ENCODE data around the gene BIRC7. TPM values are rescaled to one million over a fixed set of nuclear protein-coding genes. Genes with fewer than 3 reads are reported as not detected.

BIRC7 gene
- total RNA-seq, 1 experiment from 2014 or later, result 0.96 TPM

DNA sequence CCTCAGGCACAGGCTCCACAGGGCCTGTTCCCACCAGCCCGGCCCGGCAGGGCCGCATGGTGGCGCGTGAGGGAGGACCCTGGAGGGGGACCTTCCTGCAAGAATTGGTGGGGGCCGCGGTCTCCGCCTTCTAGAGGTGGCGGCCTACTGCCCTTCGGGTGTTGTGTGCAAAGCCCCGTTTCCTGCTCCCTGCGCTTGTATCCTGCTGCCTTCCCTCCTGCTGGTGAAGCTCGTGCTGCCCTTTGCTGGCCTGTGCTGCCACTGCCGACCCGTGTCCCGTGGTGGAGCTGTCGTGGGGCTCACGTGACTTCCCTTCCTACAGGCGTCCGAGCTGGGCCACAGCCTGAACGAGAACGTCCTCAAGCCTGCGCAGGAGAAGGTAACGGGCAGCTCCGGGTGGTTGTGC is 48.8 kb downstream of the BIRC7 start:
- ATAC-seq, result no peak
- H3K4me3 ChIP-seq (replicated peaks in 1 of 2; ENCODE audit: low read depth in 1 of 2, low read length in 2 of 2), result no peak overlapping the region
- BruUV-seq (replicated peaks), result no TSS peak
- H3K9ac ChIP-seq (ENCODE audit: low read length), result no peak overlapping the region
- H3K4me2 ChIP-seq (ENCODE audit: low read length), result no peak overlapping the region
- no peaks in the 10 kb centered on the region for H3K9me3 ChIP-seq (ENCODE audit: control insufficient read depth in 1 of 2, insufficient read depth in 1 of 2, low read depth in 1 of 2, low read length in 2 of 2)
- CTCF ChIA-PET, result interaction anchor here (1.7 kb wide), 1 partner anchor 61 kb away, joined by 7 read pairs; no protein-coding TSS in a partner anchor
- RAD21 ChIA-PET (ENCODE audit: low non-redundant PET in 1 of 2, low total read pairs in 2 of 2, uncharacterized antibody in 2 of 2, unreplicated experiment in 2 of 2), result no interaction called here
- H3K27ac ChIP-seq (ENCODE audit: low read depth, low read length), result no peak overlapping the region
- H2AFZ ChIP-seq (ENCODE audit: low read depth, low read length, poor library complexity, severe bottlenecking), result no peak overlapping the region
- POLR2A ChIA-PET, result no interaction called here
- no peak for TF ChIP-seq EZH2 (IDR thresholded peaks at IDR 0.05)
- TF ChIP-seq JUND (IDR thresholded peaks at IDR 0.05), result no peak
- TF ChIP-seq, protein P1, sequence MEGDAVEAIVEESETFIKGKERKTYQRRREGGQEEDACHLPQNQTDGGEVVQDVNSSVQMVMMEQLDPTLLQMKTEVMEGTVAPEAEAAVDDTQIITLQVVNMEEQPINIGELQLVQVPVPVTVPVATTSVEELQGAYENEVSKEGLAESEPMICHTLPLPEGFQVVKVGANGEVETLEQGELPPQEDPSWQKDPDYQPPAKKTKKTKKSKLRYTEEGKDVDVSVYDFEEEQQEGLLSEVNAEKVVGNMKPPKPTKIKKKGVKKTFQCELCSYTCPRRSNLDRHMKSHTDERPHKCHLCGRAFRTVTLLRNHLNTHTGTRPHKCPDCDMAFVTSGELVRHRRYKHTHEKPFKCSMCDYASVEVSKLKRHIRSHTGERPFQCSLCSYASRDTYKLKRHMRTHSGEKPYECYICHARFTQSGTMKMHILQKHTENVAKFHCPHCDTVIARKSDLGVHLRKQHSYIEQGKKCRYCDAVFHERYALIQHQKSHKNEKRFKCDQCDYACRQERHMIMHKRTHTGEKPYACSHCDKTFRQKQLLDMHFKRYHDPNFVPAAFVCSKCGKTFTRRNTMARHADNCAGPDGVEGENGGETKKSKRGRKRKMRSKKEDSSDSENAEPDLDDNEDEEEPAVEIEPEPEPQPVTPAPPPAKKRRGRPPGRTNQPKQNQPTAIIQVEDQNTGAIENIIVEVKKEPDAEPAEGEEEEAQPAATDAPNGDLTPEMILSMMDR (IDR thresholded peaks at IDR 0.05 in 2 of 3, conservative IDR thresholded peaks at IDR 0.05 in 1 of 3; ENCODE audit: borderline replicate concordance in 1 of 3, insufficient read depth in 1 of 3, low read depth in 2 of 3, low read length in 2 of 3), result no peak
- TF ChIP-seq ZNF274 (IDR thresholded peaks at IDR 0.05; ENCODE audit: low read depth, low read length), result no peak
- TF ChIP-seq EZH2phosphoT487 (IDR thresholded peaks at IDR 0.05; ENCODE audit: borderline replicate concordance), result no peak
- no peak for TF ChIP-seq ZFX (IDR thresholded peaks at IDR 0.05)
- TF ChIP-seq, protein P2, sequence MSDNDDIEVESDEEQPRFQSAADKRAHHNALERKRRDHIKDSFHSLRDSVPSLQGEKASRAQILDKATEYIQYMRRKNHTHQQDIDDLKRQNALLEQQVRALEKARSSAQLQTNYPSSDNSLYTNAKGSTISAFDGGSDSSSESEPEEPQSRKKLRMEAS (IDR thresholded peaks at IDR 0.05), result no peak
- TF ChIP-seq EGR1 (IDR thresholded peaks at IDR 0.05; ENCODE audit: low read depth), result no peak
- no peak; the same call in 1 of the 2 replicates for TF ChIP-seq POLR2AphosphoS5 (IDR thresholded peaks at IDR 0.05; ENCODE audit: low read depth, low read length)
- TF ChIP-seq SIN3A (IDR thresholded peaks at IDR 0.05; ENCODE audit: low read depth), result no peak
- TF ChIP-seq TCF7L2 (IDR thresholded peaks at IDR 0.05; ENCODE audit: borderline replicate concordance, extremely low read depth, insufficient read depth, insufficient read length), result no peak
- no peak for TF ChIP-seq FOSL1 (IDR thresholded peaks at IDR 0.05; ENCODE audit: low read depth)
- TF ChIP-seq CBX3 (IDR thresholded peaks at IDR 0.05; ENCODE audit: low read depth), result no peak
- TF ChIP-seq SRF (IDR thresholded peaks at IDR 0.05; ENCODE audit: low read depth), result no peak
- no peak for TF ChIP-seq YY1 (IDR thresholded peaks at IDR 0.05; ENCODE audit: extremely low read depth, insufficient replicate concordance, low read depth, low read length)
- TF ChIP-seq SP1 (IDR thresholded peaks at IDR 0.05; ENCODE audit: low read depth), result no peak
- TF ChIP-seq, protein P3, sequence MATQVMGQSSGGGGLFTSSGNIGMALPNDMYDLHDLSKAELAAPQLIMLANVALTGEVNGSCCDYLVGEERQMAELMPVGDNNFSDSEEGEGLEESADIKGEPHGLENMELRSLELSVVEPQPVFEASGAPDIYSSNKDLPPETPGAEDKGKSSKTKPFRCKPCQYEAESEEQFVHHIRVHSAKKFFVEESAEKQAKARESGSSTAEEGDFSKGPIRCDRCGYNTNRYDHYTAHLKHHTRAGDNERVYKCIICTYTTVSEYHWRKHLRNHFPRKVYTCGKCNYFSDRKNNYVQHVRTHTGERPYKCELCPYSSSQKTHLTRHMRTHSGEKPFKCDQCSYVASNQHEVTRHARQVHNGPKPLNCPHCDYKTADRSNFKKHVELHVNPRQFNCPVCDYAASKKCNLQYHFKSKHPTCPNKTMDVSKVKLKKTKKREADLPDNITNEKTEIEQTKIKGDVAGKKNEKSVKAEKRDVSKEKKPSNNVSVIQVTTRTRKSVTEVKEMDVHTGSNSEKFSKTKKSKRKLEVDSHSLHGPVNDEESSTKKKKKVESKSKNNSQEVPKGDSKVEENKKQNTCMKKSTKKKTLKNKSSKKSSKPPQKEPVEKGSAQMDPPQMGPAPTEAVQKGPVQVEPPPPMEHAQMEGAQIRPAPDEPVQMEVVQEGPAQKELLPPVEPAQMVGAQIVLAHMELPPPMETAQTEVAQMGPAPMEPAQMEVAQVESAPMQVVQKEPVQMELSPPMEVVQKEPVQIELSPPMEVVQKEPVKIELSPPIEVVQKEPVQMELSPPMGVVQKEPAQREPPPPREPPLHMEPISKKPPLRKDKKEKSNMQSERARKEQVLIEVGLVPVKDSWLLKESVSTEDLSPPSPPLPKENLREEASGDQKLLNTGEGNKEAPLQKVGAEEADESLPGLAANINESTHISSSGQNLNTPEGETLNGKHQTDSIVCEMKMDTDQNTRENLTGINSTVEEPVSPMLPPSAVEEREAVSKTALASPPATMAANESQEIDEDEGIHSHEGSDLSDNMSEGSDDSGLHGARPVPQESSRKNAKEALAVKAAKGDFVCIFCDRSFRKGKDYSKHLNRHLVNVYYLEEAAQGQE (IDR thresholded peaks at IDR 0.05; ENCODE audit: low read depth), result no peak
- no peak for TF ChIP-seq ELF1 (IDR thresholded peaks at IDR 0.05; ENCODE audit: borderline replicate concordance, low read depth)
- H3K79me2 ChIP-seq (ENCODE audit: insufficient read depth, low read length), result no peaks in the 10 kb centered on the region
- no peaks in the 10 kb centered on the region for H3K27me3 ChIP-seq (ENCODE audit: insufficient read depth, low read length)
- no peaks in the 10 kb centered on the region for H3K4me1 ChIP-seq (ENCODE audit: control insufficient read depth in 1 of 2, insufficient read depth in 2 of 2, low read length in 2 of 2)
- intact Hi-C loops (cut with micrococcal nuclease), result no loop called here
- H3K36me3 ChIP-seq (ENCODE audit: control insufficient read depth in 1 of 2, insufficient read depth in 2 of 2, low read length in 2 of 2), result peaks cover 5 to 17% of the 10 kb centered on the region in 2 experiments; a peak in 3 of 4 replicates
- H3K9me2 ChIP-seq (ENCODE audit: insufficient read depth), result no peaks in the 10 kb centered on the region
- no peak for DNase-seq (ENCODE audit: low read depth, low spot score)
- no peaks in the 10 kb centered on the region for H4K20me1 ChIP-seq (ENCODE audit: insufficient read depth)
